K562 (cell line): Measurements from ENCODE around the gene IFI44L.

Experiments
- JUN ChIP-seq, 2 experiments: sonication (generic) in 1 of 2; formaldehyde crosslinking in 1 of 2; IDR thresholded peaks; 2 replicates each; pipeline versions ENCODE4 v1.6.1 to v1.8.0; 2012 to 2022; ENCODE audit warnings: borderline replicate concordance in 2 of 2, mild to moderate bottlenecking in 2 of 2, improper control_type of control experiment in 1 of 2, low read depth in 1 of 2, low read length in 1 of 2, missing genetic modification reagents in 1 of 2
- TCF7 ChIP-seq: sonication (generic); IDR thresholded peaks from 2 replicates; pipeline ENCODE4 v1.6.1; 2016; ENCODE audit warnings: antibody characterized with exemption, borderline replicate concordance
- ZNF12 ChIP-seq: sonication (generic); formaldehyde crosslinking; IDR thresholded peaks from 2 replicates; pipeline ENCODE4 v1.4.0; 2020; ENCODE audit warnings: mild to moderate bottlenecking, missing genetic modification reagents
- ZNF436 ChIP-seq: fragments of 250-450, 450-650 bp; sonication (Bioruptor Pico); formaldehyde crosslinking; IDR thresholded peaks from 2 replicates; pipeline ENCODE4 v1.7.0; 2020; ENCODE audit warnings: mild to moderate bottlenecking
- ZNF583 ChIP-seq: fragments of 250-450 bp; sonication (Bioruptor Pico); IDR thresholded peaks from 2 replicates; pipeline ENCODE4 v1.4.0; 2020
- ZNF696 ChIP-seq: fragments of 250-450 bp; sonication (Bioruptor Pico); conservative IDR thresholded peaks from 2 replicates; pipeline ENCODE4 v1.4.0; 2020; ENCODE audit warnings: mild to moderate bottlenecking, moderate library complexity
- TF ChIP-seq, protein P1 (sequence below), 3 experiments: IDR thresholded peaks in 2 of 3; conservative IDR thresholded peaks in 1 of 3; 2 replicates each; pipeline ENCODE4 v1.5.1; 2011 to 2012; ENCODE audit warnings: low read length in 3 of 3, mild to moderate bottlenecking in 3 of 3, control low read depth in 2 of 3, improper control_type of control experiment in 1 of 3, inconsistent platforms in 1 of 3, low read depth in 1 of 3, mixed read lengths in 1 of 3, moderate library complexity in 1 of 3; ENCODE audit not compliant: insufficient read depth in 2 of 3

DNA sequence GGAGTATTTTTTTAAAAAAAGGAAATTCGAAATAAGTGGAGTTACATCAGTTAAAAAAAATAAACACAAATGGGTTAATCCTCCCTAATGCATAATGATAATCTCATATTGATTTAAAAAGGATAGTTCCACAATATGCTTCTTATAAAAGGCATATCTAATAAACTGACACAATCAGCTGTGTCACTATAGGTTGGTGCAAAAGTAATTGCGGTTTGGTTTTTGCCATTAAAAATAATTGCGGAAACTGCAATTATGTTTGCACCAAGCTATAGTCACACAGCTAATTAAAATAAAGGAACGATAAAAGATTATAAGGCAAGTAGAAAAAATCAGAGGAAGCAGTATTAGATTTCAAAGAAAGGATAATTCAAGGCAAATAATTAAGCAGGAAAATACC is 21.0 kb upstream of the IFI44L start:
- TF ChIP-seq, protein P1, sequence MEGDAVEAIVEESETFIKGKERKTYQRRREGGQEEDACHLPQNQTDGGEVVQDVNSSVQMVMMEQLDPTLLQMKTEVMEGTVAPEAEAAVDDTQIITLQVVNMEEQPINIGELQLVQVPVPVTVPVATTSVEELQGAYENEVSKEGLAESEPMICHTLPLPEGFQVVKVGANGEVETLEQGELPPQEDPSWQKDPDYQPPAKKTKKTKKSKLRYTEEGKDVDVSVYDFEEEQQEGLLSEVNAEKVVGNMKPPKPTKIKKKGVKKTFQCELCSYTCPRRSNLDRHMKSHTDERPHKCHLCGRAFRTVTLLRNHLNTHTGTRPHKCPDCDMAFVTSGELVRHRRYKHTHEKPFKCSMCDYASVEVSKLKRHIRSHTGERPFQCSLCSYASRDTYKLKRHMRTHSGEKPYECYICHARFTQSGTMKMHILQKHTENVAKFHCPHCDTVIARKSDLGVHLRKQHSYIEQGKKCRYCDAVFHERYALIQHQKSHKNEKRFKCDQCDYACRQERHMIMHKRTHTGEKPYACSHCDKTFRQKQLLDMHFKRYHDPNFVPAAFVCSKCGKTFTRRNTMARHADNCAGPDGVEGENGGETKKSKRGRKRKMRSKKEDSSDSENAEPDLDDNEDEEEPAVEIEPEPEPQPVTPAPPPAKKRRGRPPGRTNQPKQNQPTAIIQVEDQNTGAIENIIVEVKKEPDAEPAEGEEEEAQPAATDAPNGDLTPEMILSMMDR (IDR thresholded peaks at IDR 0.05 in 2 of 3, conservative IDR thresholded peaks at IDR 0.05 in 1 of 3; ENCODE audit: insufficient read depth in 2 of 3, low read depth in 1 of 3, low read length in 3 of 3): no peak
- TF ChIP-seq ZNF12 (CRISPR knock-in tag): no peak
- no peak for TF ChIP-seq JUN (IDR thresholded peaks at IDR 0.05; ENCODE audit: borderline replicate concordance, low read depth, low read length)
- TF ChIP-seq JUN (CRISPR knock-in tag; IDR thresholded peaks at IDR 0.05; ENCODE audit: borderline replicate concordance): no peak
- TF ChIP-seq ZNF583 (CRISPR knock-in tag): no peak
- no peak for TF ChIP-seq ZNF696 (CRISPR knock-in tag)
- no peak for TF ChIP-seq TCF7
- TF ChIP-seq ZNF436 (CRISPR knock-in tag): no peak
